Hematopoietic multipotent progenitor cell (in vitro differentiated cells): ENCODE measurements around the gene C19orf12. TPM values are rescaled to one million over a fixed set of nuclear protein-coding genes. Genes with fewer than 3 reads are reported as not detected.
"Not testable (repeated sequence)": the region's sequence is repeated elsewhere in the genome, so short reads cannot be mapped to it uniquely, and the experiment has no call there.

Experiments used
- DNase-seq, 3 donors: peaks; one replicate each; pipeline ENCODE4 v3.0.0-alpha.2; 2011 to 2015; ENCODE audit warnings: low read depth in 2 of 3, low spot score in 2 of 3
- total RNA-seq: library from RNA; depleted of rRNA; stranded (reverse); fragments of >200 nt; gene quantifications from one replicate; pipeline ENCODE4 v1.2.3, GENCODE V29; 2012

The C19orf12 gene
- total RNA-seq, 1 donor: 15.9 TPM

- no peak for DNase-seq
These were observed 16.3 kb upstream of the C19orf12 start for GRCh38 chr19:29731331-29731850.

GRCh38 chr19:29727906-29728305, 12.8 kb upstream of the C19orf12 start:
- no peak for DNase-seq

- DNase-seq: no peak
These were observed 9.7 kb upstream of the C19orf12 start for GRCh38 chr19:29724746-29725145.

- peak in 2 of 3 donors; percentile 52 to 53 for DNase-seq
These were observed 9.1 kb upstream of the C19orf12 start for GRCh38 chr19:29724102-29724641.

GRCh38 chr19:29717051-29717450, 2.0 kb upstream of the C19orf12 start:
- DNase-seq: no peak

GRCh38 chr19:29715701-29716581, 880 bp upstream of the C19orf12 start:
- DNase-seq: no peak

- no peak for DNase-seq
These were observed 599 bp downstream of the C19orf12 start for GRCh38 chr19:29714371-29714952.

GRCh38 chr19:29712744-29713516, 2.1 kb downstream of the C19orf12 start:
- no peak for DNase-seq

GRCh38 chr19:29711584-29712132, 3.4 kb downstream of the C19orf12 start:
- peak in 1 of 3 donors; percentile 39 for DNase-seq

- not testable (repeated sequence) for DNase-seq
These were observed 5.6 kb downstream of the C19orf12 start for GRCh38 chr19:29709440-29709798.

- DNase-seq: no peak
These were observed 6.3 kb downstream of the C19orf12 start for GRCh38 chr19:29708554-29709439.

- no peak for DNase-seq
These were observed 8.4 kb downstream of the C19orf12 start for GRCh38 chr19:29706635-29707034.

GRCh38 chr19:29705706-29706105, 9.4 kb downstream of the C19orf12 start:
- no peak for DNase-seq

GRCh38 chr19:29704562-29705558, 10.2 kb downstream of the C19orf12 start:
- no peak for DNase-seq

GRCh38 chr19:29702963-29703320, 12.1 kb downstream of the C19orf12 start:
- no peak for DNase-seq

GRCh38 chr19:29702161-29702962, 12.7 kb downstream of the C19orf12 start:
- DNase-seq: no peak

GRCh38 chr19:29700498-29700897, 14.6 kb downstream of the C19orf12 start:
- DNase-seq: no peak

GRCh38 chr19:29699861-29700260, 15.2 kb downstream of the C19orf12 start:
- DNase-seq: no peak
